HG03521 (cell line): ENCODE measurements around the gene CD46.

Experiments
- ATAC-seq: cut with Tn5 transposase; IDR thresholded peaks from one replicate; pipeline ENCODE4 v1.9.1; 2021; ENCODE audit warnings: mild to moderate bottlenecking, moderate library complexity; ENCODE audit not compliant: unreplicated experiment

Gene CD46

GRCh38 chr1:207844371-207844770, 92.5 kb downstream of the CD46 start:
- no peak for ATAC-seq
